NCI-H2227 (cell line): ENCODE results near the gene TMEM179.

Experiments used
- DNase-seq: peaks from one replicate; lab custom pipeline; 2025; ENCODE audit not compliant: unreplicated experiment; lab: John Stamatoyannopoulos, UW

TMEM179 gene

GRCh38 chr14:104558231-104559027, 46.1 kb downstream of the TMEM179 start:
- no peak for DNase-seq

- DNase-seq = no peak
Observed at GRCh38 chr14:104557766-104558165, 46.8 kb downstream of the TMEM179 start.

GRCh38 chr14:104557086-104557485, 47.5 kb downstream of the TMEM179 start:
- DNase-seq = no peak

GRCh38 chr14:104556256-104557021, 48.1 kb downstream of the TMEM179 start:
- no peak for DNase-seq

- DNase-seq = peak; percentile 49
Observed at GRCh38 chr14:104555430-104556255, 48.9 kb downstream of the TMEM179 start.

- DNase-seq = no peak
Observed at GRCh38 chr14:104554608-104555429, 49.8 kb downstream of the TMEM179 start.

- no peak for DNase-seq
Observed at GRCh38 chr14:104554088-104554607, 50.4 kb downstream of the TMEM179 start.

GRCh38 chr14:104553166-104554087, 51.1 kb downstream of the TMEM179 start:
- no peak for DNase-seq

GRCh38 chr14:104552738-104553125, 51.8 kb downstream of the TMEM179 start:
- DNase-seq = no peak

GRCh38 chr14:104551851-104552737, 52.5 kb downstream of the TMEM179 start:
- DNase-seq = no peak

GRCh38 chr14:104550861-104551728, 53.5 kb downstream of the TMEM179 start:
- DNase-seq = no peak

GRCh38 chr14:104550340-104550860, 54.2 kb downstream of the TMEM179 start:
- DNase-seq = no peak

GRCh38 chr14:104549536-104550339, 54.8 kb downstream of the TMEM179 start:
- DNase-seq = no peak

- DNase-seq = no peak
Observed at GRCh38 chr14:104548802-104549535, 55.6 kb downstream of the TMEM179 start.

- no peak for DNase-seq
Observed at GRCh38 chr14:104547998-104548700, 56.4 kb downstream of the TMEM179 start.
